Fibroblast of skin of left quadriceps (primary cell): Measurements from ENCODE around the gene KCND3.

Experiments
- DNase-seq, 2 experiments: peaks; one replicate each; pipeline ENCODE4 v3.0.0-alpha.2; 2013; ENCODE audit warnings: low read depth in 2 of 2

KCND3 gene

GRCh38 chr1:111848852-111849545, 140.5 kb downstream of the KCND3 start:
- DNase-seq, result no peak

GRCh38 chr1:111847466-111847865, 142.0 kb downstream of the KCND3 start:
- no peak for DNase-seq

GRCh38 chr1:111846842-111847241, 142.6 kb downstream of the KCND3 start:
- DNase-seq, result no peak

- no peak for DNase-seq
These were observed 146.3 kb downstream of the KCND3 start for GRCh38 chr1:111843177-111843576.

- DNase-seq, result no peak
These were observed 147.1 kb downstream of the KCND3 start for GRCh38 chr1:111842411-111842810.

GRCh38 chr1:111841746-111842145, 147.7 kb downstream of the KCND3 start:
- no peak for DNase-seq

GRCh38 chr1:111841189-111841588, 148.3 kb downstream of the KCND3 start:
- no peak for DNase-seq

GRCh38 chr1:111837393-111837792, 152.1 kb downstream of the KCND3 start:
- no peak for DNase-seq

- no peak for DNase-seq
These were observed 153.4 kb downstream of the KCND3 start for GRCh38 chr1:111836111-111836510.

- no peak for DNase-seq
These were observed 154.0 kb downstream of the KCND3 start for GRCh38 chr1:111835514-111835913.

- no peak for DNase-seq
These were observed 154.5 kb downstream of the KCND3 start for GRCh38 chr1:111834956-111835355.

GRCh38 chr1:111833334-111833733, 156.1 kb downstream of the KCND3 start:
- no peak for DNase-seq

- no peak for DNase-seq
These were observed 156.8 kb downstream of the KCND3 start for GRCh38 chr1:111832521-111833155.

GRCh38 chr1:111831153-111831552, 158.3 kb downstream of the KCND3 start:
- no peak for DNase-seq

- DNase-seq, result no peak
These were observed 161.5 kb downstream of the KCND3 start for GRCh38 chr1:111827946-111828345.

- no peak for DNase-seq
These were observed 163.2 kb downstream of the KCND3 start for GRCh38 chr1:111826278-111826677.

GRCh38 chr1:111825217-111825616, 164.3 kb downstream of the KCND3 start:
- no peak for DNase-seq

- no peak for DNase-seq
These were observed 167.3 kb downstream of the KCND3 start for GRCh38 chr1:111822138-111822537.

- no peak for DNase-seq
These were observed 168.2 kb downstream of the KCND3 start for GRCh38 chr1:111821121-111821745.

GRCh38 chr1:111819566-111820263, 169.8 kb downstream of the KCND3 start:
- no peak for DNase-seq

GRCh38 chr1:111818546-111818945, 170.9 kb downstream of the KCND3 start:
- DNase-seq, result no peak

- no peak for DNase-seq
These were observed 171.4 kb downstream of the KCND3 start for GRCh38 chr1:111818081-111818480.

- no peak for DNase-seq
These were observed 174.8 kb downstream of the KCND3 start for GRCh38 chr1:111814642-111815041.
